GM18951 (cell line): ENCODE data around the gene MGLL.

Experiments
- POLR2A ChIP-seq: IDR thresholded peaks from 4 replicates; pipeline ENCODE4 v1.6.1; 2011; ENCODE audit warnings: mild to moderate bottlenecking; ENCODE audit not compliant: insufficient read length, insufficient read depth; ENCODE audit errors: extremely low read depth
- in situ Hi-C: fragments of 300-500 bp; cut with MboI; formaldehyde crosslinking; loops from one replicate; pipeline ENCODE4 v1.12.0; 2022; ENCODE audit warnings: low sequenced_read_pairs, mixed read lengths, inconsistent platforms; ENCODE audit not compliant: unreplicated experiment

MGLL gene

DNA sequence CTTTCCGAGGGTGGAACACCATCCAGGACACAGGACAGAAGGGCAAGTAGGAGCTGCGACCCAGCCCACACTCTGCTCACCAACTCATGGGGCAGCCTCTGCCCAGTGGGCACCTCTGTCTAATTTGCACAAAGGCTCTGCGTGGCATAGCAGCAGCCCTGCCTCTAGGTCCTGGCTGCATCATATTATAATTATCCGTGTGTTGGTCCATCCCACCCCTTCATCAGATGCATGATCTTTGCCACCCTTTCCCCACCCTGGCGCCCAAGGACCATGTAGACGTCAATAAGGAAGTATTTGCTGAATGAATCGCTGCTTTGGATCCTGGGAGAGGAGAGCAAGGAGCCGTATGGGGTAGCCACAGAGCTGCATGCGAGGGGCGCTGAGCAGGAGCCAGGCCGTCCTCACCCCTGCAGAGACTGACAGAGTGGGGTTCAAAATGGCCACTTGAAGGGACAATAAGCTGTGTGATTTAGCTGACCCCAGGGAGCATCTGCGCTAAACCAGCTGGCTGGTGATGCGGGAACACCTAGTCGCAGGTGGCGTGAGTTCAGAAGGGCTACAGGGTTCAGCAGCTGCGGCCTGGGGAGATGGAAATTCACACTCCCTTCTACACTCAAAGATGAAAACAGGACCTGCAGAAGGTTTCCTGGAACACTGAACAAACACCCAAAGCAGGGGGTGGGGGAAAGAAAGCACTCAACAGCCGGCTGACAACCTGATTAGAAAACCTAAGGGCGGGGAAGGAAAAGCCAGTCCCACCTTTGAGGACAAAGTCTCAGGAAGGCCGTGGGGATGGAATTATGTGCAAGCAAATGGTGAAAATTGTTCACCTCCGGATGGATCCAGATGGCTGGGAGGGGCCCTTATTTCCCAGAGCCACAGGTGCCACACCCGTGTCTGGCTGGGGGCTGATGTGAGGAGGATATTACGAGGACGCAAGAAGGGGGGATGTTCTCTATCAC, 6.4 kb downstream of the MGLL start:
- no peak for TF ChIP-seq POLR2A
- in situ Hi-C loops: no loop called here

- in situ Hi-C loops: no loop called here
- TF ChIP-seq POLR2A: no peak
Observed at GRCh38 chr3:127815001-127815400, 7.3 kb downstream of the MGLL start.

DNA sequence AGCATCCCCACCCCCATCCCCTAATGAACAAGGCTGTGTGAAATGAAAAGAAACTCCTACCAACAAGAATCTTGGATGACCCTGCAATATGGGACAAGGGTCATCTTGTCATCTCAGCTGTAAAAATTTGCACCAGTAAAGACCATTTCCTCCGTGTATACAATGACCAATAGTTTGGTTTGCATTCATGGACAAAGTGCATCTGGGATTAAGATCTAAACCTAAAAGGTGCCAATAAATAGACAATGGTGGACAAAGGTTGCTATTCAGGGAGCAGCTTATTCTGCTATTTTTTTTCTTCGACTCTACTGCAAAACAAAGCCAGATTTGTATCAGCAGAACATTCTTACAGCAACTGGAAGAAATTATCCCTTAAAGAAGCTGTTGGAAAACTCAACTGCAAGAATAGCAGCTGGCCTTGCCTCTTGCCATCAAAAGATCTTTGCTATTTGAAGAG, 8.0 kb downstream of the MGLL start:
- TF ChIP-seq POLR2A: no peak
- in situ Hi-C loops: no loop called here

- no peak for TF ChIP-seq POLR2A
Observed at GRCh38 chr3:127812151-127812550, 10.2 kb downstream of the MGLL start.

GRCh38 chr3:127811717-127812116, 10.6 kb downstream of the MGLL start:
- in situ Hi-C loops: no loop called here
- no peak for TF ChIP-seq POLR2A

More at GRCh38 chr3:127812151-127812550, 10.2 kb downstream of the MGLL start:
- in situ Hi-C loops: no loop called here

GRCh38 chr3:127809611-127810010, 12.7 kb downstream of the MGLL start:
- no peak for TF ChIP-seq POLR2A
- in situ Hi-C loops: no loop called here

DNA sequence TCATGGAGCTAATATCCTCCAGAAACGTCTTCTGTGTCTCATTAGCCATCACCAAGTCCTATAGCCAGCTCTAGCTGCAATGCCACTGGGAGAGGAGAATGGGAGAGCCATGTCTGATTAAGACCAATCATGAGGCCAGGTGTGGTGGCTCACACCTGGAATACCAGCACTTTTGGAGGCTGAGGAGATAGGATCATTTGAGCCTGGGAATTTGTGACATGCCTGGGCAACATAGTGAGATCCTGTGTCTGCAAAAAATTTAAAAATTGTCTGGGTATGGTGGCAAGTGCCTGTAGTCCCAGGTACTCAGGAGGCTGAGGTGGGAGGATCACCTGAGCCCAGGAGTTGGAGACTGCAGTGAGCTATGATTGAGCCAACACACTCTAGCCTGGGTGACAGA, 13.1 kb downstream of the MGLL start:
- no peak for TF ChIP-seq POLR2A
- in situ Hi-C loops: no loop called here

GRCh38 chr3:127808197-127808596, 14.1 kb downstream of the MGLL start:
- no peak for TF ChIP-seq POLR2A
- in situ Hi-C loops: no loop called here

- in situ Hi-C loops: no loop called here
Observed at GRCh38 chr3:127805026-127805753, 17.1 kb downstream of the MGLL start.

DNA sequence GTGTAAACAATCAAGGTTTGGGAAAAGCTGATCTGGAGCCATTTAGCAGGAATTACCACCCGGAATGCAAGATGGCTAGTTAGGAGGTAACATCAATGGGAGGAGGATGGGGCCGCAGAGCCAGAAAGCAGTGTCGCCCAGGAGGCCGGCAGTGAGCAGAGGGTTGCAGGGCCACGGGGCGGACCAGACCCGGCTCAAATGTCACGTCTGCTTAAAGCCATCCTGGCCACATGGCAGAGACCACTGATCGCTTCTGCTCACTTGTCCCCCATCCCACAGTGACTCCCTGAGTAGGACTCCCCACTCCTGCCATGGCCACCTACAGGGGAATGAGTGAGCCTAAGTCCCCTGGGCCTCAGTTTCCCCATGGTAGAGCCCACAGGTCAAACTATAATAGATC, 18.2 kb downstream of the MGLL start:
- in situ Hi-C loops: no loop called here
- no peak for TF ChIP-seq POLR2A

More at GRCh38 chr3:127805026-127805753, 17.1 kb downstream of the MGLL start:
- TF ChIP-seq POLR2A: no peak

GRCh38 chr3:127803619-127804018, 18.7 kb downstream of the MGLL start:
- in situ Hi-C loops: no loop called here
- no peak for TF ChIP-seq POLR2A

- in situ Hi-C loops: no loop called here
- no peak for TF ChIP-seq POLR2A
Observed at GRCh38 chr3:127802606-127803005, 19.7 kb downstream of the MGLL start.

- TF ChIP-seq POLR2A: no peak
- in situ Hi-C loops: no loop called here
Observed at GRCh38 chr3:127801731-127802313, 20.5 kb downstream of the MGLL start.
